Measurements from ENCODE around the gene FXYD3. TPM values are rescaled to one million over a fixed set of nuclear protein-coding genes. Genes with fewer than 3 reads are reported as not detected.

FXYD3 gene
- 0.58 TPM for polyA plus RNA-seq (2013)

GRCh38 chr19:35115177-35115951 lies at the start of gene FXYD3:
Gene FXYD3, plus strand, starts transcription at chr19:35115823. Its CDS starts 3,554 bp downstream, at chr19:35119377.
- Histone ChIP-seq H3K27me3 (replicated peaks in 2 of 5; ENCODE audit: control insufficient read depth in 4 of 5, insufficient read depth in 5 of 5, low read length in 4 of 5) (no peaks in the 10 kb centered on the region), H3K4me3 (ENCODE audit: control insufficient read depth in 1 of 7, extremely low read depth in 1 of 7, insufficient read depth in 4 of 7, low read depth in 2 of 7, low read length in 6 of 7) (peak within 1 kb of the TSS in 6 of 7 experiments; percentile 36 to 73 (median 54)), H3K36me3 (ENCODE audit: control insufficient read depth in 4 of 4, insufficient read depth in 4 of 4, low read length in 3 of 4) (no peaks in the 10 kb centered on the region), H3K27ac (ENCODE audit: insufficient read depth in 1 of 2, low read depth in 1 of 2, low read length in 2 of 2, poor library complexity in 1 of 2, severe bottlenecking in 2 of 2) (no peak within 1 kb of the TSS), H3K4me1 (ENCODE audit: control extremely low read depth in 1 of 4, control insufficient read depth in 4 of 4, insufficient read depth in 4 of 4, low read length in 3 of 4) (peaks cover 1 to 58% (median 31%) of the 10 kb centered on the region in 4 experiments), H3K9me3 (ENCODE audit: control extremely low read depth in 1 of 5, control insufficient read depth in 4 of 5, insufficient read depth in 2 of 5, low read depth in 1 of 5, low read length in 4 of 5) (no peaks in the 10 kb centered on the region)
- WGBS (ENCODE audit: insufficient coverage): 92% methylated on average over 7 of the region's 14 CpGs
- POLR2A ChIA-PET: no interaction called here
- CTCF ChIA-PET: interaction anchor here (0.9 to 3.3 kb wide), 13 partner anchors 8 to 151 kb away, joined by 3 to 54 read pairs (median 3); partner anchors contain the start of genes FXYD7 and LGI4
- DNase-seq: no peak

- Histone ChIP-seq H3K27me3 (replicated peaks in 2 of 5; ENCODE audit: control insufficient read depth in 4 of 5, insufficient read depth in 5 of 5, low read length in 4 of 5) (peaks cover 0 to 4% (median 0%) of the 10 kb centered on the region in 5 experiments), H3K36me3 (ENCODE audit: control insufficient read depth in 4 of 4, insufficient read depth in 4 of 4, low read length in 3 of 4) (no peaks in the 10 kb centered on the region), H3K9me3 (ENCODE audit: control extremely low read depth in 1 of 5, control insufficient read depth in 4 of 5, insufficient read depth in 2 of 5, low read depth in 1 of 5, low read length in 4 of 5) (peaks cover 0 to 5% (median 0%) of the 10 kb centered on the region in 5 experiments), H3K4me1 (ENCODE audit: control extremely low read depth in 1 of 4, control insufficient read depth in 4 of 4, insufficient read depth in 4 of 4, low read length in 3 of 4) (no peaks in the 10 kb centered on the region), H3K4me3 (ENCODE audit: control insufficient read depth in 1 of 7, extremely low read depth in 1 of 7, insufficient read depth in 4 of 7, low read depth in 2 of 7, low read length in 6 of 7) (no peak overlapping the region), H3K27ac (ENCODE audit: insufficient read depth in 1 of 2, low read depth in 1 of 2, low read length in 2 of 2, poor library complexity in 1 of 2, severe bottlenecking in 2 of 2) (no peak overlapping the region)
- ChIA-PET POLR2A (no interaction called here), CTCF (interaction anchor here (0.7 to 6.2 kb wide), 15 partner anchors 9 to 864 kb away, joined by 3 to 50 read pairs (median 7); partner anchors contain the start of genes FXYD1, FXYD5 and LGI4)
- no peak for DNase-seq
- 97% methylated on average over 13 of the region's 15 CpGs for WGBS (ENCODE audit: insufficient coverage)
These were observed 49.5 kb upstream of the FXYD3 start for GRCh38 chr19:35066121-35066520.

- no peaks in the 10 kb centered on the region for H3K4me1 ChIP-seq (ENCODE audit: control extremely low read depth in 1 of 4, control insufficient read depth in 4 of 4, insufficient read depth in 4 of 4, low read length in 3 of 4)
- H3K27me3 ChIP-seq (replicated peaks in 2 of 5; ENCODE audit: control insufficient read depth in 4 of 5, insufficient read depth in 5 of 5, low read length in 4 of 5): peaks cover 0 to 4% (median 0%) of the 10 kb centered on the region in 5 experiments
- POLR2A ChIA-PET: no interaction called here
- no peaks in the 10 kb centered on the region for H3K36me3 ChIP-seq (ENCODE audit: control insufficient read depth in 4 of 4, insufficient read depth in 4 of 4, low read length in 3 of 4)
- peaks cover 0 to 5% (median 0%) of the 10 kb centered on the region in 5 experiments for H3K9me3 ChIP-seq (ENCODE audit: control extremely low read depth in 1 of 5, control insufficient read depth in 4 of 5, insufficient read depth in 2 of 5, low read depth in 1 of 5, low read length in 4 of 5)
- H3K4me3 ChIP-seq (ENCODE audit: control insufficient read depth in 1 of 7, extremely low read depth in 1 of 7, insufficient read depth in 4 of 7, low read depth in 2 of 7, low read length in 6 of 7): no peak overlapping the region
- WGBS (ENCODE audit: insufficient coverage): 37% methylated on average over 8 of the region's 14 CpGs
- no peak overlapping the region for H3K27ac ChIP-seq (ENCODE audit: insufficient read depth in 1 of 2, low read depth in 1 of 2, low read length in 2 of 2, poor library complexity in 1 of 2, severe bottlenecking in 2 of 2)
- CTCF ChIA-PET: interaction anchor here (0.6 to 6.2 kb wide), 21 partner anchors 10 to 865 kb away, joined by 3 to 50 read pairs (median 5); partner anchors contain the start of genes FXYD1, FXYD5 and LGI4
- peak; percentile 89 to 94 (median 92) for DNase-seq
These were observed 48.7 kb upstream of the FXYD3 start for GRCh38 chr19:35066691-35067563.

- Histone ChIP-seq H3K27me3 (replicated peaks in 2 of 5; ENCODE audit: control insufficient read depth in 4 of 5, insufficient read depth in 5 of 5, low read length in 4 of 5) (peaks cover 0 to 1% (median 0%) of the 10 kb centered on the region in 5 experiments), H3K36me3 (ENCODE audit: control insufficient read depth in 4 of 4, insufficient read depth in 4 of 4, low read length in 3 of 4) (no peaks in the 10 kb centered on the region), H3K4me3 (ENCODE audit: control insufficient read depth in 1 of 7, extremely low read depth in 1 of 7, insufficient read depth in 4 of 7, low read depth in 2 of 7, low read length in 6 of 7) (no peak overlapping the region), H3K27ac (ENCODE audit: insufficient read depth in 1 of 2, low read depth in 1 of 2, low read length in 2 of 2, poor library complexity in 1 of 2, severe bottlenecking in 2 of 2) (no peak overlapping the region), H3K4me1 (ENCODE audit: control extremely low read depth in 1 of 4, control insufficient read depth in 4 of 4, insufficient read depth in 4 of 4, low read length in 3 of 4) (no peaks in the 10 kb centered on the region), H3K9me3 (ENCODE audit: control extremely low read depth in 1 of 5, control insufficient read depth in 4 of 5, insufficient read depth in 2 of 5, low read depth in 1 of 5, low read length in 4 of 5) (peaks cover 0 to 5% (median 0%) of the 10 kb centered on the region in 5 experiments)
- ChIA-PET CTCF (interaction anchor here (0.9 to 6.2 kb wide), 15 partner anchors 11 to 149 kb away, joined by 3 to 50 read pairs (median 5); partner anchors contain the start of genes FXYD3 and LGI4), POLR2A (no interaction called here)
- WGBS (ENCODE audit: insufficient coverage): 89% methylated on average over 7 of the region's 10 CpGs
- DNase-seq: no peak
These were observed 46.5 kb upstream of the FXYD3 start for GRCh38 chr19:35068941-35069634.

GRCh38 chr19:35069696-35070095 lies 45.9 kb upstream of the FXYD3 start:
- Histone ChIP-seq H3K27ac (ENCODE audit: insufficient read depth in 1 of 2, low read depth in 1 of 2, low read length in 2 of 2, poor library complexity in 1 of 2, severe bottlenecking in 2 of 2) (no peak overlapping the region), H3K27me3 (replicated peaks in 2 of 5; ENCODE audit: control insufficient read depth in 4 of 5, insufficient read depth in 5 of 5, low read length in 4 of 5) (peaks cover 0 to 1% (median 0%) of the 10 kb centered on the region in 5 experiments), H3K4me1 (ENCODE audit: control extremely low read depth in 1 of 4, control insufficient read depth in 4 of 4, insufficient read depth in 4 of 4, low read length in 3 of 4) (no peaks in the 10 kb centered on the region), H3K4me3 (ENCODE audit: control insufficient read depth in 1 of 7, extremely low read depth in 1 of 7, insufficient read depth in 4 of 7, low read depth in 2 of 7, low read length in 6 of 7) (no peak overlapping the region), H3K36me3 (ENCODE audit: control insufficient read depth in 4 of 4, insufficient read depth in 4 of 4, low read length in 3 of 4) (no peaks in the 10 kb centered on the region), H3K9me3 (ENCODE audit: control extremely low read depth in 1 of 5, control insufficient read depth in 4 of 5, insufficient read depth in 2 of 5, low read depth in 1 of 5, low read length in 4 of 5) (peaks cover 0 to 5% (median 0%) of the 10 kb centered on the region in 5 experiments)
- ChIA-PET CTCF (interaction anchor here (0.7 to 2.9 kb wide), 16 partner anchors 11 to 149 kb away, joined by 3 to 15 read pairs (median 4); partner anchors contain the start of gene FXYD3), POLR2A (no interaction called here)
- DNase-seq: no peak
- WGBS (ENCODE audit: insufficient coverage): 92% methylated on average over 1 of the region's 1 CpG

GRCh38 chr19:35070471-35070870 lies 45.2 kb upstream of the FXYD3 start:
- ChIA-PET CTCF (interaction anchor here (0.7 to 2.9 kb wide), 18 partner anchors 11 to 72 kb away, joined by 3 to 15 read pairs (median 4); partner anchors contain the start of gene FXYD3), POLR2A (no interaction called here)
- Histone ChIP-seq H3K4me3 (ENCODE audit: control insufficient read depth in 1 of 7, extremely low read depth in 1 of 7, insufficient read depth in 4 of 7, low read depth in 2 of 7, low read length in 6 of 7) (no peak overlapping the region), H3K27ac (ENCODE audit: insufficient read depth in 1 of 2, low read depth in 1 of 2, low read length in 2 of 2, poor library complexity in 1 of 2, severe bottlenecking in 2 of 2) (no peak overlapping the region), H3K36me3 (ENCODE audit: control insufficient read depth in 4 of 4, insufficient read depth in 4 of 4, low read length in 3 of 4) (no peaks in the 10 kb centered on the region), H3K4me1 (ENCODE audit: control extremely low read depth in 1 of 4, control insufficient read depth in 4 of 4, insufficient read depth in 4 of 4, low read length in 3 of 4) (no peaks in the 10 kb centered on the region), H3K27me3 (replicated peaks in 2 of 5; ENCODE audit: control insufficient read depth in 4 of 5, insufficient read depth in 5 of 5, low read length in 4 of 5) (peaks cover 0 to 1% (median 0%) of the 10 kb centered on the region in 5 experiments), H3K9me3 (ENCODE audit: control extremely low read depth in 1 of 5, control insufficient read depth in 4 of 5, insufficient read depth in 2 of 5, low read depth in 1 of 5, low read length in 4 of 5) (peaks cover 0 to 5% (median 0%) of the 10 kb centered on the region in 5 experiments)
- 93% methylated on average over 3 of the region's 3 CpGs for WGBS (ENCODE audit: insufficient coverage)
- DNase-seq: no peak
